Effector memory CD4-positive, alpha-beta T cell (primary cell): ENCODE measurements around the gene MYO7B.

Experiments
- DNase-seq, 3 donors: peaks; one replicate each; pipeline ENCODE4 v3.0.0-alpha.2; 2020
- H3K27ac ChIP-seq: 2 replicates; pipeline ENCODE4 v1.7.0; 2013; ENCODE audit warnings: mild to moderate bottlenecking, low read length, moderate library complexity; ENCODE audit not compliant: insufficient read depth, poor library complexity, severe bottlenecking
- H3K27me3 ChIP-seq: replicated peaks from 2 replicates; pipeline ENCODE4 v1.7.0; 2013; ENCODE audit warnings: mild to moderate bottlenecking, low read length; ENCODE audit not compliant: insufficient read depth, control insufficient read depth, poor library complexity, severe bottlenecking
- H3K36me3 ChIP-seq: 2 replicates; pipeline ENCODE4 v1.7.0; 2013; ENCODE audit warnings: mild to moderate bottlenecking, low read length, moderate library complexity; ENCODE audit not compliant: control insufficient read depth, insufficient read depth
- H3K4me1 ChIP-seq: 2 replicates; pipeline ENCODE4 v1.7.0; 2013; ENCODE audit warnings: low read length, mild to moderate bottlenecking; ENCODE audit not compliant: control insufficient read depth, insufficient read depth, poor library complexity, severe bottlenecking
- H3K4me3 ChIP-seq: 2 replicates; pipeline ENCODE4 v1.7.0; 2013; ENCODE audit warnings: low read length, low read depth, mild to moderate bottlenecking; ENCODE audit not compliant: insufficient read depth, poor library complexity, severe bottlenecking
- H3K9me3 ChIP-seq: 2 replicates; pipeline ENCODE4 v1.7.0; 2013; ENCODE audit warnings: mild to moderate bottlenecking, low read length, moderate library complexity; ENCODE audit not compliant: control insufficient read depth

Gene MYO7B

DNA sequence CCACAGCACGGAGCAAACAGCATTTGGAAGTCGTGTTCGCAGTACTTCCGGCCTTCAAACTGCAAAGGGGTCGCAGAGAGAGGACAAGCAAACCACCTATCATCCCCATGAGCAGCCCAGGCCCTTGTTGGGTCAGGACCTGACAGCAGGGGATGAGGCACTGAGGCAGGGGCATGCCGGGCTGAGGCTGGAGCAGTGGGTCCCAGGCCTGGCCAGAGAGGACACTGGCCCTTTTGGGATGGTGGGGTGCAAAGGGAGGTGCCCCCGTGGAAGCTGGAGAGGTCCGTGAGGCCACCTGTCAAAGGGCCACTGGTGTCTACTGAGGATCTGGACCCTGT lies 119.3 kb downstream of the MYO7B start:
- no peaks in the 10 kb centered on the region for H3K9me3 ChIP-seq
- peaks cover under 1% of the 10 kb centered on the region for H3K4me1 ChIP-seq
- no peaks in the 10 kb centered on the region for H3K36me3 ChIP-seq
- H3K27ac ChIP-seq: no peak overlapping the region
- no peak overlapping the region for H3K4me3 ChIP-seq
- DNase-seq: no peak
- no peaks in the 10 kb centered on the region for H3K27me3 ChIP-seq

DNA sequence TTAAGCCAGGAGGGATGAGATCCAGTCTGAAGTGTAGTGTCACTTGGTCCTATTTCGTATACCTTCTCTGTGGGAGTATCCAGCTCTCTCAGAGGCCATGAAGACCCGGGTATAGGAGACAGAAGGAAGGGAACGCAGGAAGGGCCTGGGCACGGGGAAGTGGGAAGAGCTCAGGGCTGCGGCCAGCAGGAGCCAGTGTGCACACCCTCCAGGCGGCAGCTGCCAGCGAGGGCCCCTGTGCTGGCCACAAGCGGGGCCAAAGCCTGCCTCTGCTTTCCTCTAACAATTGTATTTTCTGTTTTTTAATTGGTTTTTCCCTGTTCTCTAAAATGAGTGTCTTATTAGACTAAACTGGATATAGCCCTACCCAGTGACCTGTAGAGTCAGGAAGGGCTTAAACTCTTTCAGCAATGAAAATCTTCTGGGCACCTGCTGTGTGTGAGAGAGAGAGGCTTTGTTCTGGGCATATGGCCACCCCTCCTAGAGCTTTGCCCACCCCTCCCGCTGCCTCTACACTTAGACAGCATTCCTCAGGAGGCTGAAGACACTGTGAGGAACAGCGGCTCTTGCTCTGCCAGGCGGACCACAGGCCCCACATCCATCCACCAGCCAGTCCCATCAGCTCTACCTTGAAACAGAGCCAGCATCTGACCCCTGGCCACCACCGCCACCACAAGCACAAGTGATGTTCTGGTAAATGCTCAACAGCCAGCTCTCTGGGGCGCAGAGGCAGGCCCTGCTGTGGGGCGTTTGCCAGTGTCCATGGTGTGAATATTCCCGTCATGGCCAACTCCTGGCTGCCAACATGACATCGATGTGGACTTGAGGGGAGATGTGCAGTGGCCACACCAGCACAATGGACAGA lies 120.0 kb downstream of the MYO7B start:
- Histone ChIP-seq H3K27ac (no peak overlapping the region), H3K27me3 (no peaks in the 10 kb centered on the region), H3K4me1 (no peaks in the 10 kb centered on the region), H3K4me3 (no peak overlapping the region), H3K36me3 (no peaks in the 10 kb centered on the region), H3K9me3 (no peaks in the 10 kb centered on the region)
- no peak for DNase-seq

DNA sequence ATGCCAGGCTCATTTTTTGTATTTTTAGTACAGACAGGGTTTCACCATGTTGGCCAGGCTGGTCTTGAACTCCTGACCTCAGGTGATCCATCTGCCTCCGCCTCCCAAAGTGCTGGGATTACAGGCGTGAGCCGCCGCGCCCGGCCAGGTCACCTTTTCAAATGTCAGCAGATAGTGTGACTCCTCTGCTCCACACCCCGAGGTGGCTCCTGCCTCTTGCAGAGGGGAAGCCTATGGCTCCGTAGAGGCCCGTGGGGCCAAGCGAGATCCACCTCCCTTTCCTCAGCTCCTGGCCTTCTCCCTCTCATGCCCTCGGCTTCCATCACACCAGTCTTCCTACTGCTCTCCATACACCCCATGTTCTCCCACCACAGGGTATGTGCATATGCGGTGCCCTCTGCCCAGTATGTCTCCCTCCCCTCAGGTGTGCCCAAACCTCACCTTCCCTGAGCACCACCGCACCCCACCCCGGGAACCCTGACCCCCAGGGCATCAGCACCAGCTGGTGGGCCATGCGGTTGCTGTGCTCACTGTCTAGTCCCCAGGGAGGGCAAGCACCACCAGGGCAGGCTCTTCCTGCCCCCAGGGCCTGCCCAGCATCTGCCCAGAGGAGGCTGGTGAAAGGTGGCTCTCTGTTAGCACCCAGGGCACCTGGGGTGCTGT lies 121.2 kb downstream of the MYO7B start:
- Histone ChIP-seq H3K9me3 (no peaks in the 10 kb centered on the region), H3K4me1 (no peaks in the 10 kb centered on the region), H3K27me3 (no peaks in the 10 kb centered on the region), H3K27ac (no peak overlapping the region), H3K36me3 (no peaks in the 10 kb centered on the region), H3K4me3 (no peak overlapping the region)
- no peak for DNase-seq

DNA sequence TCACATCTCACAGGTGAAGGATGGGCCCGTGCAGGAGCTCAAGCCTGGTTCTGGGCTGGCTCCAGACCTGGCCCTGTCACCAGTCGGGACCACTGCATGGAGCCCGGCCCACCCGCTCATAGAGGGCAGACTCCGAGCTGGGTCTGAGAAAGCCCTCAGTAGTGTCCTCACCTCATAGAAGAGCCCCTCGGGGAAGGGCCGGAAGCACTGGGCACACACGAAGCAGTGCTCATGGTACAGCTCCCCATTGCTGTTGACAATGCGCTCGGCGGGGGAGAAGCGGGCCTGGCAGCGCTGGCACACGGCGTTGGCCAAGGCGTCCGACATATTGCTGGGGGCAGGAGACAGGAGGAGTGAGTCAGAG lies 121.7 kb downstream of the MYO7B start:
- H3K4me3 ChIP-seq: no peak overlapping the region
- H3K9me3 ChIP-seq: no peaks in the 10 kb centered on the region
- H3K27ac ChIP-seq: no peak overlapping the region
- no peaks in the 10 kb centered on the region for H3K36me3 ChIP-seq
- no peaks in the 10 kb centered on the region for H3K27me3 ChIP-seq
- H3K4me1 ChIP-seq: no peaks in the 10 kb centered on the region
- DNase-seq: no peak

DNA sequence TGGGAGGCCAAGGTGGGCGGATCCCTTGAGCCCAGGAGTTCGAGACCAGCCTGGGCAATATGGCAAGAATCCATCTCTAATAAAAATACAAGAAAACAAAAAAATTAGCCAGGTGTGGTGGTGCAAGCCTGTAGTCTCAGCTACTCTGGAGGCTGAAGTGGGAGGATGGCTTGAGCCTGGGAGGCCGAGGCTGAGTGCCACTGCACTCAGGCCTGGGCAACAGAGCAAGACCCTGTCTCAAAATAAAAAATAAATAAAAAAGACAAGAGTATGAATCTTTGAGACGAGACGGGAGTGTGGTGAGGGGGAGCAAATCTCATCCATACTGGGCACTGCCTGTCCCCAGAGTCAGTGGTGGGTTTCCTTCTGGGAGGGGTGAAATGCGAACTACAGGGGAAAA lies 122.7 kb downstream of the MYO7B start:
- DNase-seq: no peak
- Histone ChIP-seq H3K4me1 (no peaks in the 10 kb centered on the region), H3K9me3 (no peaks in the 10 kb centered on the region), H3K36me3 (no peaks in the 10 kb centered on the region), H3K27me3 (no peaks in the 10 kb centered on the region), H3K27ac (no peak overlapping the region), H3K4me3 (no peak overlapping the region)

DNA sequence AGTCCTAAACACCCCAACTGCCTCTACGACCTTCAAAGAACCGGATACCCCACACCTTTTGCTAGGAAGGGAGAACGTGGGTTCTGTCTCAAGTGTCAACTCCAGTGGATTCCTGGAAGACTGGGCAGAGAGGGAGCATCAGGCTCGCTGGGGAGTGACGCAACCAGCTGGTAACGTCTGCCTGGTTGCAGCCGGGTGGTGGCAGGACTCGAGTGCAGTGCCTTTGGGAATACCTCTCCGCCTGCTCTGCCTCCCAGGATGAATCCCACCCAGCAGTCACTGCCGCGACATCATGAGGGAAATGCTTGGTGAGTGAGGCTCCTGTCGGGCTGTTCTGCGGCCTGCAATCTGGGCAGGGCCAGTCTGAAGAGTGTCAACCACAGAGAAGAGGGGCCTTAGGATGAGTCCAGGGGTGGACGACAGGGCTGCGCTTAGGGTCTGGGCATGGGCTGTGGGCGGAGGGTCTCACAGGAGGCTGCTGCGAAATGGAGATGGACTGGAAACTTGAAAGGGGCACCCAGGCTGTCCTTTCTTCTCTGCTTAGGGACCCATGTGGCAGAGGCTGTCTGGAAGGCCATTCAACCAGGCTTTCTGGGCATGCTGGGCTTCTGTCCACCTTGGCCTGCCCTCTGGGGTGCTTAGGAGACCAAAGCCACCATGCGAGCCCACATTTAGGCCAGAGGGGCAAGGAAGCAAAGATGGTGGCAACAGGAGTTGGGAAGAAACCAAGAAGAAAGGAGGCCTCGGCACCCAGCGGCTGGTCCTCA lies 123.3 kb downstream of the MYO7B start:
- H3K4me3 ChIP-seq: no peak overlapping the region
- no peak overlapping the region for H3K27ac ChIP-seq
- H3K27me3 ChIP-seq: peaks cover 6% of the 10 kb centered on the region
- H3K36me3 ChIP-seq: no peaks in the 10 kb centered on the region
- no peaks in the 10 kb centered on the region for H3K9me3 ChIP-seq
- DNase-seq: no peak
- H3K4me1 ChIP-seq: no peaks in the 10 kb centered on the region

DNA sequence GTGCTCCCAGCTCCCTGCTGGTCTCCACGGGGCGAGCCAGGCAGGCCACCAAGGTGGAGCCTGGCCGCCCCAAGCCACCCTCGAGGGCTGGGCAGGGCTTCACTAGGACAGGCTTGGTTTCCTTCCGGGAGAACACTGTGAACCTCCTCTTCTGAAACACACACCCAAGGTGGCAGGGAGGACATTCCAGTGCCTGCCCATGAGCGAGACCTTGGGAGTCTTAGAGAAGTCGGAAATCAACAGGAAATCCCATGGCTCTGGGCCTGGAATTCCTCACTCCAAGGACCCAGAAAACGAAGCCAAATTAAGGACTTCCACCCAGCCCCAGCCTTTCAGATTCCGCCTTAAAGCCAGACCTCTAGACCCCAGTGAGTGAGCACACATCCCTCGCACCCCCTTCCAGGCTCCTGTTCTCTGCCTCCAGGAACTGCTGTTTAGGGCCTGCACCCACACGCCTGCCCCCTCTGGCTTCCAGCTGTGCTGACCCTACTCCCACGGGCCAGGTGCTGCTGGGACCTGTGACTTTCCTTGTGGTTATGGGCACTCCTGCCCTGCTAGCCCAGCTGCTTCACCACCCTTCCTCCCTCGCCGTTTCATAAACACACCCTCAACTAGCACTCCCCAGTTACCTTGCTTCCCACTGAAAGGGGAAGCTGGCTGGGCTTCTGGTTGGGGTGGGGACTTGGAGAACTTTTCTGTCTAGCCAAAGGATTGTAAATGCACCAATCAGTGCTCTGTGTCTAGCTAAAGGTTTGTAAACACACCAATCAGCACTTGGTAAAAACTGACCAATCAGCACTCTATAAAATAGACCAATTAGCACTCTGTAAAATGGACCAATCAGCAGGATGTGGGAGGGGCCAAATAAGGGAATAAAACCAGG lies 124.2 kb downstream of the MYO7B start:
- Histone ChIP-seq H3K36me3 (no peaks in the 10 kb centered on the region), H3K27ac (no peak overlapping the region), H3K4me3 (no peak overlapping the region), H3K27me3 (peaks cover 14% of the 10 kb centered on the region), H3K4me1 (no peaks in the 10 kb centered on the region), H3K9me3 (no peaks in the 10 kb centered on the region)
- no peak for DNase-seq

DNA sequence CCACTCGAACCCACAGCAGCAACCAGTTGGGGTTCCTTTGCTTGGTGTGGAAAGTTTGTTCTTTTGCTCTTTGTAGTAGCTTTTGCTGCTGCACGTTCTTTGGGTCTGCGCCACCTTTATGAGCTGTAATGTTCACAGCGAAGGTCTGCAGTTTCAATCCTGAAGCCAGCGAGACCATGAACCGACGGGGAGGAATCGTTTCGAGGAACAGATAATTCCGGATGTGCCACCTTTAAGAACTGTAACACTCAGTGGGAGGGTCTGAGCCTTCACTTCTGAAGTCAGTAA lies 124.8 kb downstream of the MYO7B start:
- Histone ChIP-seq H3K36me3 (no peaks in the 10 kb centered on the region), H3K27ac (no peak overlapping the region), H3K4me1 (no peaks in the 10 kb centered on the region), H3K9me3 (no peaks in the 10 kb centered on the region), H3K4me3 (no peak overlapping the region), H3K27me3 (peaks cover 20% of the 10 kb centered on the region)
- DNase-seq: no peak

DNA sequence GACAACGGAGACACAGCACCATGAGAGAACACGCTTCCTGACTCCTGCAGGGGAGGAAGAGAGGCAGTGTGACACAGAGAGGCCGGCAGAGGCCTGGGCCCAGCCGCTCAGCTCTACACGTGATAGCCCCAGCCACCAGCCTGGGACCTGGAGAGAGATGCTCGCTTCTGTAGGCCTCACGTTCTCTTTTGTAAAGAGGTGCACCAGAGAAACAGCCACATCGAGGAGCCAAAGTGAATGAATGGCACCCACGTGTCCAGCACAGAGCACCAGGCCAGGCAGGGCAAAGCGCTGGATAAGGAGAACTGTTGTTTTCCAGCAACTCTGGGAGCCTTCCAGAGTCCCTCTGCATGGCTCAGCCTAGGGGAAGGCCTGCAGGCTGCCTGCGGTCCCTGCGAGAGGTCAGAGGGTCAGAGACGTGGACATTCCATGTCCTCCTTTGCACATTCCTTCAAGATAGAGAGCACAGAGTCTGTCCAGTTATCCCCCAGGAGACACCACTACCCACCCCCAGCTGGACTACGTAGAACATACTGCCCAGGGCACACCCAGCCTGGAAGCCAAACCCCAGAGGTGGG lies 125.7 kb downstream of the MYO7B start:
- Histone ChIP-seq H3K36me3 (no peaks in the 10 kb centered on the region), H3K9me3 (no peaks in the 10 kb centered on the region), H3K4me3 (no peak overlapping the region), H3K27me3 (peaks cover 24% of the 10 kb centered on the region), H3K27ac (no peak overlapping the region), H3K4me1 (no peaks in the 10 kb centered on the region)
- no peak for DNase-seq
